Measurements from ENCODE around the gene OSGEPL1. TPM values are rescaled to one million over a fixed set of nuclear protein-coding genes. Genes with fewer than 3 reads are reported as not detected.

The OSGEPL1 gene
- total RNA-seq, 5 donors from 2014 or later (not counting 1 experiment from before 2014, with no cell fraction given): 5.5 to 15.3 (median 13.9) TPM

GRCh38 chr2:189783451-189783926 is 20.9 kb upstream of the OSGEPL1 start:
- H3K9me3 ChIP-seq: no peaks in the 10 kb centered on the region
- peak in 2 of 35 experiments; percentile 5 to 60 for DNase-seq
- ChIA-PET POLR2A (interaction anchor here (0.6 to 2.3 kb wide), 4 partner anchors 21 to 343 kb away, joined by 3 to 15 read pairs (median 4); partner anchors contain the start of gene OSGEPL1 (in 2 of the 2)), CTCF (interaction anchor here in 1 of 2 donors (1.6 to 3.2 kb wide), 2 partner anchors 16 to 20 kb away, joined by 3 to 29 read pairs; partner anchors contain the start of gene OSGEPL1)
- H3K9me3 Mint-ChIP-seq: no peaks in the 10 kb centered on the region
- H3K27ac Mint-ChIP-seq: peak overlapping the region; percentile 90 to 93
- H3K4me3 Mint-ChIP-seq: peak overlapping the region; percentile 92 to 93 (median 92)
- H3K4me3 ChIP-seq (ENCODE audit: control insufficient read depth in 1 of 2, extremely low read depth in 1 of 2, low read length in 1 of 2): peak overlapping the region; percentile 74 to 81
- no peaks in the 10 kb centered on the region for H3K27me3 ChIP-seq (replicated peaks in 1 of 2; ENCODE audit: control insufficient read depth in 2 of 2, extremely low read depth in 1 of 2, insufficient read depth in 2 of 2, low read length in 1 of 2)
- peak overlapping the region; percentile 94 for H3K27ac ChIP-seq (ENCODE audit: low read length)
- H3K36me3 Mint-ChIP-seq: peaks cover 46% of the 10 kb centered on the region
- ATAC-seq (replicated peaks in 1 of 4): peak in 2 of 4 experiments; percentile 3
- WGBS (ENCODE audit: insufficient coverage): 0% methylated on average over 10 of the region's 17 CpGs
- H3K4me1 Mint-ChIP-seq: peaks cover 63 to 74% (median 72%) of the 10 kb centered on the region in 3 donors
- H3K4me1 ChIP-seq (ENCODE audit: control insufficient read depth in 1 of 2, extremely low read depth in 1 of 2, insufficient read depth in 2 of 2, low read length in 2 of 2): peaks cover 20 to 21% of the 10 kb centered on the region in 2 experiments
- peaks cover 0 to 19% of the 10 kb centered on the region in 2 donors for H3K36me3 ChIP-seq (ENCODE audit: control insufficient read depth in 2 of 2, extremely low read depth in 1 of 2, insufficient read depth in 1 of 2, low read length in 1 of 2)
- no peaks in the 10 kb centered on the region for H3K27me3 Mint-ChIP-seq

- Histone ChIP-seq H3K4me3 (ENCODE audit: control insufficient read depth in 1 of 2, extremely low read depth in 1 of 2, low read length in 1 of 2) (no peak overlapping the region), H3K9me3 (no peaks in the 10 kb centered on the region), H3K4me1 (ENCODE audit: control insufficient read depth in 1 of 2, extremely low read depth in 1 of 2, insufficient read depth in 2 of 2, low read length in 2 of 2) (peaks cover 20 to 21% of the 10 kb centered on the region in 2 experiments), H3K27ac (ENCODE audit: low read length) (peak overlapping the region; percentile 94), H3K27me3 (replicated peaks in 1 of 2; ENCODE audit: control insufficient read depth in 2 of 2, extremely low read depth in 1 of 2, insufficient read depth in 2 of 2, low read length in 1 of 2) (no peaks in the 10 kb centered on the region), H3K36me3 (ENCODE audit: control insufficient read depth in 2 of 2, extremely low read depth in 1 of 2, insufficient read depth in 1 of 2, low read length in 1 of 2) (peaks cover 0 to 30% of the 10 kb centered on the region in 2 donors)
- ATAC-seq (replicated peaks in 1 of 4): no peak
- DNase-seq: no peak
- H3K27me3 Mint-ChIP-seq: no peaks in the 10 kb centered on the region
- peaks cover 44% of the 10 kb centered on the region for H3K36me3 Mint-ChIP-seq
- peak overlapping the region in 1 of 2 donors; percentile 93 for H3K27ac Mint-ChIP-seq
- CTCF ChIA-PET: interaction anchor here (1.2 to 3.2 kb wide), 3 partner anchors 19 to 20 kb away, joined by 8 to 29 read pairs (median 12); partner anchors contain the start of gene OSGEPL1 (in 2 of the 2)
- H3K4me3 Mint-ChIP-seq: peak overlapping the region; percentile 92 to 93 (median 92)
- peaks cover 67 to 78% (median 74%) of the 10 kb centered on the region in 3 donors for H3K4me1 Mint-ChIP-seq
- POLR2A ChIA-PET: no interaction called here
- no CpG with 5 or more reads among the region's 4 CpGs for WGBS (ENCODE audit: insufficient coverage)
- no peaks in the 10 kb centered on the region for H3K9me3 Mint-ChIP-seq
These were observed 19.7 kb upstream of the OSGEPL1 start for GRCh38 chr2:189782221-189782671.

- no peak for ATAC-seq (replicated peaks in 1 of 4)
- peaks cover 0 to 9% (median 9%) of the 10 kb centered on the region in 3 donors for H3K4me1 Mint-ChIP-seq
- Histone ChIP-seq H3K36me3 (ENCODE audit: control insufficient read depth in 2 of 2, extremely low read depth in 1 of 2, insufficient read depth in 1 of 2, low read length in 1 of 2) (peaks cover 0 to 71% of the 10 kb centered on the region in 2 donors), H3K27ac (ENCODE audit: low read length) (no peak overlapping the region), H3K4me3 (ENCODE audit: control insufficient read depth in 1 of 2, extremely low read depth in 1 of 2, low read length in 1 of 2) (no peak overlapping the region), H3K4me1 (ENCODE audit: control insufficient read depth in 1 of 2, extremely low read depth in 1 of 2, insufficient read depth in 2 of 2, low read length in 2 of 2) (no peaks in the 10 kb centered on the region), H3K27me3 (replicated peaks in 1 of 2; ENCODE audit: control insufficient read depth in 2 of 2, extremely low read depth in 1 of 2, insufficient read depth in 2 of 2, low read length in 1 of 2) (no peaks in the 10 kb centered on the region), H3K9me3 (no peaks in the 10 kb centered on the region)
- no peaks in the 10 kb centered on the region for H3K9me3 Mint-ChIP-seq
- DNase-seq: no peak
- ChIA-PET POLR2A (no interaction called here), CTCF (interaction anchor here in 1 of 2 donors (0.7 kb wide), 1 partner anchor 10 kb away, joined by 6 read pairs; the partner anchor contains the start of gene OSGEPL1)
- no peaks in the 10 kb centered on the region for H3K27me3 Mint-ChIP-seq
- no CpG with 5 or more reads among the region's 1 CpG for WGBS (ENCODE audit: insufficient coverage)
- H3K4me3 Mint-ChIP-seq: no peak overlapping the region
- H3K27ac Mint-ChIP-seq: peak overlapping the region in 1 of 2 donors; percentile 27
- H3K36me3 Mint-ChIP-seq: peaks cover 44% of the 10 kb centered on the region
These were observed 9.6 kb upstream of the OSGEPL1 start for GRCh38 chr2:189772212-189772611.

- POLR2A ChIA-PET: interaction anchor here in 1 of 2 donors (0.6 to 0.7 kb wide), 2 partner anchors 36 to 1512 kb away, joined by 3 read pairs; no protein-coding TSS in a partner anchor
These were observed 8.2 kb upstream of the OSGEPL1 start for GRCh38 chr2:189770590-189771322.

GRCh38 chr2:189763908-189764661 is 1.5 kb upstream of the OSGEPL1 start:
- POLR2A ChIA-PET: interaction anchor here (0.6 to 0.7 kb wide), 3 partner anchors 8 to 1436 kb away, joined by 3 to 5 read pairs (median 3); no protein-coding TSS in a partner anchor
- 93% methylated on average over 2 of the region's 4 CpGs for WGBS (ENCODE audit: insufficient coverage)

More at GRCh38 chr2:189770590-189771322, 8.2 kb upstream of the OSGEPL1 start:
- H3K9me3 ChIP-seq: no peaks in the 10 kb centered on the region
- CTCF ChIA-PET: no interaction called here
- no peak for DNase-seq
- no peaks in the 10 kb centered on the region for H3K4me1 ChIP-seq (ENCODE audit: control insufficient read depth in 1 of 2, extremely low read depth in 1 of 2, insufficient read depth in 2 of 2, low read length in 2 of 2)
- H3K36me3 ChIP-seq (ENCODE audit: control insufficient read depth in 2 of 2, extremely low read depth in 1 of 2, insufficient read depth in 1 of 2, low read length in 1 of 2): peaks cover 0 to 63% of the 10 kb centered on the region in 2 donors
- no peak for ATAC-seq (replicated peaks in 1 of 4)
- Mint-ChIP-seq H3K4me1 (peaks cover 0 to 4% (median 2%) of the 10 kb centered on the region in 3 donors), H3K36me3 (peaks cover 43% of the 10 kb centered on the region), H3K27ac (no peak overlapping the region), H3K27me3 (no peaks in the 10 kb centered on the region), H3K9me3 (no peaks in the 10 kb centered on the region), H3K4me3 (no peak overlapping the region)
- H3K27me3 ChIP-seq (replicated peaks in 1 of 2; ENCODE audit: control insufficient read depth in 2 of 2, extremely low read depth in 1 of 2, insufficient read depth in 2 of 2, low read length in 1 of 2): no peaks in the 10 kb centered on the region
- no peak overlapping the region for H3K27ac ChIP-seq (ENCODE audit: low read length)
- no peak overlapping the region for H3K4me3 ChIP-seq (ENCODE audit: control insufficient read depth in 1 of 2, extremely low read depth in 1 of 2, low read length in 1 of 2)
- no CpG with 5 or more reads among the region's 6 CpGs for WGBS (ENCODE audit: insufficient coverage)

More at GRCh38 chr2:189763908-189764661, 1.5 kb upstream of the OSGEPL1 start:
- peak overlapping the region; percentile 13 to 64 for H3K27ac Mint-ChIP-seq
- Histone ChIP-seq H3K4me3 (ENCODE audit: control insufficient read depth in 1 of 2, extremely low read depth in 1 of 2, low read length in 1 of 2) (no peak overlapping the region), H3K36me3 (ENCODE audit: control insufficient read depth in 2 of 2, extremely low read depth in 1 of 2, insufficient read depth in 1 of 2, low read length in 1 of 2) (peaks cover 0 to 9% of the 10 kb centered on the region in 2 donors), H3K4me1 (ENCODE audit: control insufficient read depth in 1 of 2, extremely low read depth in 1 of 2, insufficient read depth in 2 of 2, low read length in 2 of 2) (peaks cover 5 to 10% of the 10 kb centered on the region in 2 experiments), H3K9me3 (no peaks in the 10 kb centered on the region), H3K27ac (ENCODE audit: low read length) (no peak overlapping the region), H3K27me3 (replicated peaks in 1 of 2; ENCODE audit: control insufficient read depth in 2 of 2, extremely low read depth in 1 of 2, insufficient read depth in 2 of 2, low read length in 1 of 2) (no peaks in the 10 kb centered on the region)
- ATAC-seq (replicated peaks in 1 of 4) (no peak), DNase-seq (no peak)
- H3K4me1 Mint-ChIP-seq: peaks cover 11 to 13% (median 11%) of the 10 kb centered on the region in 3 donors
- peaks cover 16% of the 10 kb centered on the region for H3K36me3 Mint-ChIP-seq
- CTCF ChIA-PET: interaction anchor here (0.6 to 4.0 kb wide), 14 partner anchors 12 to 1917 kb away, joined by 3 to 41 read pairs (median 6); partner anchors contain the start of genes ANKAR (in 1 of the 2), ASNSD1 (in 1 of the 2), ORMDL1 (in 1 of the 2) and PMS1 (in 1 of the 2)
- peak overlapping the region; percentile 50 to 93 (median 92) for H3K4me3 Mint-ChIP-seq
- H3K9me3 Mint-ChIP-seq: no peaks in the 10 kb centered on the region
- no peaks in the 10 kb centered on the region for H3K27me3 Mint-ChIP-seq

All from T-cell (primary cell).